GM18517 (cell line): ENCODE data around the gene KDM4B.
A peak's percentile ranks its signal among the peaks of the same experiment; 100 is the strongest.

Experiments used
- ATAC-seq: cut with Tn5 transposase; IDR thresholded peaks from one replicate; pipeline ENCODE4 v1.9.1; 2021; ENCODE audit warnings: mild to moderate bottlenecking, moderate library complexity; ENCODE audit not compliant: unreplicated experiment

Gene KDM4B

DNA sequence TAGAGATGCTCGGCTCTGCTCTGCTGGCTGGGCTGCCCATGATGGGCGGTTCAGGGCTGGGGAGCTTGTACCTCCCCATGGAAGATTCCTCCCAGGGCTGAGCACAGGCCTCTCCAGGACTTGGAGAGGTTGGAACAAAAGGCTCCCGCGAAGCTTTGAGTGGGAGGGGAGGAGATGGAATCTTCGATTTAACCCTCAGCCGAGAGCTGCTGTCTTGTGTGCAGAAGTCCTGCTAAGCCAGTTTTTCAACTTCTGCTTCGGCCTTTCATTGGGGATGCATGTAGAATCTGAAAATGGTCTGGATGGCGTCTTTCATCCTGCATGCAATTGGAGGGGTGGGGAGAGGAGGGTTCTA lies 163.3 kb downstream of the KDM4B start:
- ATAC-seq = no peak

DNA sequence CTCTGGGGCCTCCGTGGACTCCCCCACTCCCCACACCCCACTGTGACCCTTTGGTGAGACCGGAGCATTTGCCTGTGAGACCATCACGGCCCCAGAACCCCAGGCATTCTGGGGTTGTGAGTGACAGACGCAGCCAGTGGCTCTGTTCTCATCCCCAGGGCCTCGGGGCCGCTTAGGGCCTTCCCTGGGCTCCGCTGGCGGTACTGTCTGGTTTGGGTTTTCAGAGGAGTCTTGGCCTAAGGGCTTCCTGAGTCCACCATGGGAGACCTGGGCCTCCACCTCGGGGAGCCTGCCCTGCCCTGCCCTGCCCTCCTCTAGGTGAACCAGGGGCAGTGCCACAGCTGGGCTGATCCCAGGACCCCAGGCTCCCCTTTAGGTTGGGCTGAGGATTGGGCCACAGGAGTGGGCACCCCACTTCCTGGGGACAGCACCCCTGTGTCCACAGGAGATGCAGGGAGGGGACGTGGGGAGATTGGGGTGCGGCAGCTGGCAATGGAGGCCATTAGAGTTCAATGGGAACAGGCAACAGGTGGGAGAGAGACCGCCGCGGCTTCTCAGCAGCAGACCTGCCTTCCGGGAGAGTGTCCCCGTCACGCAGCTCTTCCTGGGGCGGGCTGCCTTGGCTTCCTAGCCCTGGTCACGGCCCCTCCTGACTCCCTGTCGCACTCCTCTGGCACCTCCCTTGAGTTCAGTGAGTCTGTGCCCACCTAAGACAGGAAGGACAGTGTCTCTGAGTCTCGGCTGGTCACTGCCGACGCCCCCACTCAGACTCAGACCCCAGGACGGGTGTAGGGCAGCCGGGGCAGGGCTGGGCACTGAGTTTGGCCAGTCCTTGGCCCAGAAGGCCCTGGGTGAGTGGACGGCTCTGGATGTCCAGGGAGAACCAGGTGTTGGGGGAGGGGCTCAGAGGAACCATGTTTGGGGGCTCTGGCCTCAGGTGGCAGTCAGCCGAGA lies 164.1 kb downstream of the KDM4B start:
- ATAC-seq = no peak

DNA sequence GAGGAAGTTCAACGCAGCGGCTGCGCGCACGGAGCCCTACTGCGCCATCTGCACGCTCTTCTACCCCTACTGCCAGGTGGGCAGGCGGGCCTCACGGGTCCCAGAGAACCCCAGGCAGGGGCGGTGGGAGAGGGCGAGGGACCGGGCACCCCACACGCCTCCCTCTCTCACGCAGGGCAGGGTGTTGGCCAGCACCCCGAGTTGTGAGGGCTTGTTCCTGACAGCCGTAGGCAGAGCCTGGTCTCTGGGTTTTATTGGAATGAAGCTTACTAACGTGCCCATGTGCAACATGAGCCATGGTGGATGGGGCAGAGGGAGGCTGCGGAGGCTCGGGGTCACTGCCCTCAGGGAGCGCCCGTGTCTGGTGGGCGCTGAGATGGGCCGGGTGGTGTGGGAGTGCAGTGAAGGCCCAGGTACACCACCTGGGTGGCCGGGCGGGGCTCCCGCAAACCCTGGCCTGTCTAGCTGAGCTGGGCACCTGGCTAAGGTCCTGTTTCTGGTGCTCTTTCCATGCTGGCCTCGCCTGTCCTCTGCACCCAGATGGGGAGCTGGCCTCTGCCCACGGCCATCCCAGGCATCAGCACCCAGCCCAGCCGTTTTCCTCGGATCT lies 165.2 kb downstream of the KDM4B start:
- ATAC-seq = no peak

DNA sequence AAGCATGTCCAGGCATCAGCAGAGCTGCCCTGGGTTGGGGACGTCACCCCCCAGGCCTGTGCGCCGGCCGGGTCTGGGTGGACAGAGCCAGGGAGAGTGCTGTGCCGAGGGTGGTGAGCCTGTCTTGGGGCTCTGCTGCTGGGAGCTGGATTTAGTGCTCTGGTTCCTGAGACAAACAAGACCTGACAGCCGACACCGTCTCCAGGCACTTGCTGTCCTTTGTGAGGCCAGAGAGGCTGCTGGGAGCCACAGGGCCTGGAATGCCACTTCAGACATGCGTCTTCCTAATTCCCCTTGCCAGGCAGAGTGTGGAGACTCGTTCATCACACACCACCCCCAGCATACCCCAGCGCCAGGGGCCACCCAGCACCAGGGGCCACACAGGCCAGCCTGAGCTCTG lies 165.8 kb downstream of the KDM4B start:
- ATAC-seq = no peak

DNA sequence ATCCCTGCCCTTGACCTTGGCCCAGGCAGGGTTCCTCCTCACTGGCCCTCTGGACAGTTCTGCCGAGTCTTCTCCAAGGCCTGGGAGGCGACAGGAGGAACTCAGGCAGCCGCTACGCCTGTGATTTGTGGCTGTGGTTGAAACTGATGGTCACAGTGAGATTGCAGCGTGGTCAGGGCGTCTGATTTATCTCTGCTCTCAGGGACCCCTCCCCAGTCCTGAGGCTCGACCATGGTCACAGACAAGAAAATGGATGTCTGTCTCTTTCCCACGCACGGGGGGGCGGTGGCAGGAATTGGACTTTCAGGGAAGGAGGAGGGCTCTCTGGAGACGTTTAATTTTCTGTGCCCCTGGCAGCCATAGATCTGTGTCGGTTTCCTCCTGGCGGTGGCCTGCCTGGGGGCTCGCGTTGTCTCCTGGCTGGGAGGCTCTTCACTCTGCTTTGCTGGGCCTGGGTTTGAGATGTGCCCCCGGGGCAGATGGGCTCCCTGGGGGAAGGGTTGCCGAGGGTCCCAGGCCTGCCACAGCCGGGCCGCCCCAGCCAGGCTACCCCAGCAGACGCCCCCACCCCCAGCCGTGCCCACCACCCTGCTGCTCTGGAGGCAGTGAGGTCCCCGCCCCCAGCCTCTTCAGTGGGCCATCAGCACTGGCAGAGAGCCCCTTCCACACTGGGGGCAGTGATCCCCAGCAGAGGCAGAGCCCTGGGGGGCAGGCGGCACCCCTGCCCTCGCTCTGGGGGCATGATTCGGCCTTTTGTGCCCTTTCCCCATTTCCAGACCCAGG lies 167.4 kb downstream of the KDM4B start:
- no peak for ATAC-seq

DNA sequence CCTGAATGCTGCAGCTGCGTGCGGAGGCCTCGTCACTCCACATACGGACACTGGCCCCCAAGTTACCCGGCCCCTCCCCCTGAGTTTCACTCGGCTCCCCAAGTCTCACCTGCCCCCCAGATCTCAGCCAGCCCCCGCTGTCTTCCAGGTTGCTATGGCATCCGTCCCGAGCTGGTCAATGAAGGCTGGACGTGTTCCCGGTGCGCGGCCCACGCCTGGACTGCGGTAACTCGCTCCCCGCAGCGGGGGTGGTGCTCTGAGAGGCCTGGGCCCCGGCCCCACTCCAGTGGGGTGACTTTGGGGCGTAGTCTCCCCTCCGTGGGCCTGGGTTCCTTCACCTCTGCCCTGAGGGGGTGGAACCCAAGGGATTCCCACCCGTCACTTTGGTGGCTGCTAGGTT lies 168.2 kb downstream of the KDM4B start:
- no peak for ATAC-seq

DNA sequence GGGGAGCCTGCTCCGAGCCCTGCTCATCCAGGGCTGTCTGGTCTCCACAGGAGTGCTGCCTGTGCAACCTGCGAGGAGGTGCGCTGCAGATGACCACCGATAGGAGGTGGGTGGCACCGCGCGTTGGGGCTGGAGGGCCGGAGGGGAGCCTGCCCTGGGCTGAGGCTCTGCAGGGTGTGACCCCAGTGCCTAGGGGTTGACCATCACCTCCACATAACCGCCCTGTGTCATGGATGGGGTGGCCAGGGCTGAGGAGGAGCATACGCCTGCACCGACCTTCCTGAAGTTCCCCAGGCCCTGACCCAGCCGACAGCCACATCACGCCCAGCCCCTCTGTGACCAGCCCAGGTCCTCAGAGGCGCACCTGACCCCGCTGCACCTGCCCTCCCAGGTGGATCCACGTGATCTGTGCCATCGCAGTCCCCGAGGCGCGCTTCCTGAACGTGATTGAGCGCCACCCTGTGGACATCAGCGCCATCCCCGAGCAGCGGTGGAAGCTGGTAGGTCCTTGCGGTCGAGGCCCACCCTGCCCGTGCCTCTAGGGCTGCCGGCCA lies 168.7 kb downstream of the KDM4B start:
- no peak for ATAC-seq

DNA sequence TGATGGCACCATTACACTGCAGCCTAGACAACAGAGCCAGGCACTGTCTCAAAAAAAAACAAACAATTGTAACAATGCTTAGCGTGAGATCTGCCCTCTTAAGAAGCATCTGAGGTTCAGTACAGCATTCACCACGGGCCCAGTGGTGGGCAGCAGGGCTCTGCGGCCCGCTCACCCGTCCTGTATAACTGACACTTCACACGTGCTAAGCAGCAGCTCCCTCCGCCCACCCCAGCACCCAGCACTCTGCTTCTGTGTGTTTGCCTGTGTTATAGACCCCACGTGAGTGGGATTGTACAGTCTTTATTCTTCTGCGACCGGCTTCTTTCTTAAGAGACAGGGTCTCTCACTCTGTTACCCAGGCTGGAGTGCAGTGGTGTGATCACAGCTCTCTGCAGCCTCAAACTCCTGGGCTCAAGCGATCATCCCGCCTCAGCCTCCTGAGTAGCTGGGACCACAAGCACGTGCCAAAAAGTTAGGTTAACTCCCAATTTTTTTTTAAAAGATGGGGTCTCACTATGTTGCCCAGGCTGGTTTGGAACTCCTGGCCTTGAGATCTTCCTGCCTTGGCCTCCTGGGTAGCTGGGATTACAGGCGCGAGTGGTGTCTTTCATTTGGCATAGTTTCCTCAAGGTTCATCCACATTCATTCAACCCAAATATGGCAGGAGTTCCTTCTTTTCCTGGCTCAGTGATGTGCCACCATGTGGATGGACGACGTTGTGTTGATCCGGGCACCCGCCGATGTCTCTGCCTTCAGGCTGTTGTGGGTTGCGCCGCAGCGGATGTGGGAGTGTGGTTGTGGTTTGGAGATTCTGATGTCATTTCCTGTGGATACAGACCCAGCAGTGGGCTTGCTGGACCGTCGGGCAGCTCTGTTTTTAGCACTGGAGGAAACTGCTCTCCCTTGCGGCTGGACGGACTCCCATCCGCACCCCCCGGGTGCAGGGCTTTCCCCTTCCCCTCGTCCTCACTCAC lies 170.0 kb downstream of the KDM4B start:
- peak; percentile 88 for ATAC-seq

DNA sequence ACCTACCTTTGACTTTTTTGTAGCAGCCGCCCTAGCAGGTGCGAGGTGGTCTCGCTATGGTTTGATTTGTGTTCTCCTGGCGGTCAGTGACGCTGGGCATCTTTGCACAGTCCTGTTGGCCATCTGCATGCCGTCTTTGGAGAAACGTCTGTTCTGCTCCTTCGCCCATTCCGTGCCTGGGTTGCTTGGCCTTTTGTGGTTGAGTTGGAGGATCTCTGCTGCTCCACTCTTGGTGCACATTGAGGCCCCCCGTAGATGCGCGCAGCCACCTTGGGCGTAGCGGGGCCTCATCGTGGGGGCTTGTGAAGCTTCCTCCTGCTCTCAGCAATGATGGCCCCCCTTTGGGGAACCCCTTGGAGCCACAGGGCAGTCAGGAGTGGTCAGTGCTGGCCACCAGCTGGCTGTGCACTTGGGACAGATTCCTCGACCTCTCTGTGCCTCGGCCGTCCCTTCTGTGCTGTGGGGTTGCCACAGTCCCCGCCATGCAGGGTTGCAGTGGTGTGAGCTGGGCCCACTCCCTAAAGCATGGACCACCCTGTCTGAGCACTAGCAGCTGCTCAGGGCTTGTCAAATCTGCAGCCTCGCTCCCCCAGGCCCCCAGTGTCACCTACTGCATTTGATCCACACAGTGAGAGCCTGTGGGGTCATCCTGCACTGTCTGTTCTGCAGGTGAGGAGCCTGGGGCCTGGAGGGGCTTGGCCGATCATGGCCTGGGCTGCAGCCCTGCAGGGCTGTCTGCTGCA lies 170.8 kb downstream of the KDM4B start:
- no peak for ATAC-seq

DNA sequence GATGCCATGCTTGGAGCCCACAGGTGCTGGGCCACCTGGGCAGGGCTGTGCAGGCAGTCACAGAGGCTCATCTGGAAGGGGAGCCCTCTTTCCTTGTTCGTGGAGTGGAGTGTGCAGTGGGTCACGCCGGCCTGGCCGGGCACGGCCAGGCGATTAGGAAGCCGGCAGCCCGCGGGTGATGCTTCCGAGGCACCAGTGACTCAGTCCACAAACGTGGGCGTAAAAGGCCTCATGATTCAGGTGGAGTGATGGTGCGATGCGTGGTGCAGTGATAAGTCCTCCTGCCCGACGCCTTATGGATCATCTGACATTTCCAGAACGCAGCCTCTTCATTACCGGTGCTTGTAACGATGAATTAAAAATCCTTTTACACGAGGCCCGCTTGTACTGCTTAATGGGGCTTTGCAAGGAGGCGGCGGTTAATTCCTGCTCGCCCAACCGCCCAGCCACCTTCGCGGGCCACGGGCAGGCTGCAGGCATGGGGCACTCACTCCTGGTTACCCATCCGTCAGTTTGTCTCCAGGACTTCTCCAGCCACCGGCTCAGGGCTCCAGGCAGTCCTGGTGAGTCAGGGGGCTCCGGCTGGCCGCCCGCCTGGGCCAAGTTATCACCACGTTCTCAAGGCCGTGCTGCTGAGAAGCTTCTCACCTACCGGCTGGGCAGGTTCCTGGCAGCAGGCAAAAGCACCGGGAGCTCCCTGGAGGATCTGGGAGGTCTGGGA lies 172.4 kb downstream of the KDM4B start:
- ATAC-seq = no peak

DNA sequence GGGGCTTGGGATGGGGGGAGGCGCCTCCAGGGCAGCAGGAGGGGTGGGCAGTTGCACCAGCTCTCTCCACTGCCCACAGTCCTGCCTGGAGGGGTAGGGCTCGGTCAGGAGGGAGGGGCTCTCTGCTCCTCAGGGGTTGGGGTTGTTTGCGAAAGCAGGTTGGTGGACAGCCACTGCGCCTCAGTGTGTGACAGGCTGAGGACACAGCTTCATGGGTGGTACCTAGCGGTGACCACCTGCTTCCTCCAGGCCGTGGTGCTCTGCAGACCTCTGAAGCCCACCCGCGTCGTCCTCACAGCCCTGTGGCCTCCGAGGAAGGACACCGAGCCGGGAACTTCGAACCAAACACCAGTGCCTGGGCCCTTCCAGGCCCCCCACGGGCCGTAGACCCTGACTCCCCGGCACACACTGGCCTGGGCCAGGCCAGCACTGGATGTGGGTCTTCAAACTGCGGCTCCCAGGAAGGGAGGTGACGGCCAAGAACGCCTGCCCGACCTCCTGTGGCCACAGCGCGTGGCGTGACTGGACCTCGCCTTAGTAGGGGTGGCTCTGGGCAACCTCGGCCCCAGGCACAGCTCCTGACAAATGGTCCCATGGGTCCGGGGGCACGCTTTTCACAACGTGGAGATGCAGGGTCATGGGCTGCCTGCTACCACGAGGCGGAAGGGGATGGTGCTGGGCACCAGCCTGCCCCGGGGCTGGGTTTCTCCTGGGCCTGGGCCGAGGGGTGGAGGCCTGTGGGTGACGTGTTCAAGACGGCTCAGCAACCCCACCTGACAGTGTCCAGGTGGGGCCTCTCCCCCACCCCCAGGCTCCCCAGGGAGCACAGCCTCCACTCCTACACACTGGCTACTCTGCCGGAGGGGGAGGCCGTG lies 173.2 kb downstream of the KDM4B start:
- no peak for ATAC-seq

DNA sequence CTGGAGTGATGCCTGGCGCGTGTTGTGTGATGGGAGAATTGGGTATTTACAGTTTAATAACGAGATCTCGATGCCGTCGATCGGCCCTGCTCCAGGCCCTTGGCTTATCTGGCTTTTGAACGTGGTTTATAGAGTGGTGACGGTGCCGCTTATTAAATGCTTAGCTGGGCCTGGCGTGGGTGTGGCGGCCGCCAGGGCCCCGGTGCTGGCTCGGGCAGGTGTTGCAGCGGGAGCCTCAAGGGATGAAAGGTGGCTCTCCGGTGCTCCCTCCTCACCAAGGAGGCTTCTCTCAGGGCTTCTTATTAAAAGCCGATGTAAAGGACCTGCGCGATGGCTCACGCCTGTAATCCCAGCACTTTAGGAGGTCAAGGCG lies 173.8 kb downstream of the KDM4B start:
- no peak for ATAC-seq

DNA sequence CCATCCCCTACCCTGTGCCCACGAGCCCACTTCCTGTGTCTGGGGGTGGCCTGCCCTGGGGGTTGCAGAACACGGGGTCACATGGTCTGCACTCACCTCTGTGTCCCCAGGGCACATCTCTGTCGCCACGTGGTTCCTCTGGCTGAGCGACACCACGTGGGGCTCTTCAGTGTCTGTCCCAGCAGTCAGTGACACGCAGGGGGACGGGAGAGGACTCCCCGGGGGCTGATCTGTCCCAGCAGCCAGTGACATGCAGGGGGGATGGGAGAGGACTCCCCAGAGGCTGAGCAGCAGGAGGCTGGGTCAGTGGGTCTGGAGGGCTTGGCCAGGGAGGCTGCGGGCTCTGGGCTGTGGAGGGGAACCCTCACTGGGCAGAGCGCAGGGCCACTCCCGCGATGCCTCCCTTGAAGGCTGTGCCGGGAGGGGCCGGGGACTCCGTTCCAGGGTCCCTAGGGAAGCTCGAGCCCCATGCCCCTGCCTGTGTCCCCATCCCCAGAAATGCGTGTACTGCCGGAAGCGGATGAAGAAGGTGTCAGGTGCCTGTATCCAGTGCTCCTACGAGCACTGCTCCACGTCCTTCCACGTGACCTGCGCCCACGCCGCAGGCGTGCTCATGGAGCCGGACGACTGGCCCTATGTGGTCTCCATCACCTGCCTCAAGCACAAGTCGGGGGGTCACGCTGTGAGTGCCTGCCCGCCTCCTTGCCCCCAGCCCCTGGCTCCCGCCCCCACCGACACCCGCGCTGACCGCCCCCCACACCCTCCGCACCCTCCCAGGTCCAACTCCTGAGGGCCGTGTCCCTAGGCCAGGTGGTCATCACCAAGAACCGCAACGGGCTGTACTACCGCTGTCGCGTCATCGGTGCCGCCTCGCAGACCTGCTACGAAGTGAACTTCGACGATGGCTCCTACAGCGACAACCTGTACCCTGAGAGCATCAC lies 174.8 kb downstream of the KDM4B start:
- ATAC-seq = no peak

DNA sequence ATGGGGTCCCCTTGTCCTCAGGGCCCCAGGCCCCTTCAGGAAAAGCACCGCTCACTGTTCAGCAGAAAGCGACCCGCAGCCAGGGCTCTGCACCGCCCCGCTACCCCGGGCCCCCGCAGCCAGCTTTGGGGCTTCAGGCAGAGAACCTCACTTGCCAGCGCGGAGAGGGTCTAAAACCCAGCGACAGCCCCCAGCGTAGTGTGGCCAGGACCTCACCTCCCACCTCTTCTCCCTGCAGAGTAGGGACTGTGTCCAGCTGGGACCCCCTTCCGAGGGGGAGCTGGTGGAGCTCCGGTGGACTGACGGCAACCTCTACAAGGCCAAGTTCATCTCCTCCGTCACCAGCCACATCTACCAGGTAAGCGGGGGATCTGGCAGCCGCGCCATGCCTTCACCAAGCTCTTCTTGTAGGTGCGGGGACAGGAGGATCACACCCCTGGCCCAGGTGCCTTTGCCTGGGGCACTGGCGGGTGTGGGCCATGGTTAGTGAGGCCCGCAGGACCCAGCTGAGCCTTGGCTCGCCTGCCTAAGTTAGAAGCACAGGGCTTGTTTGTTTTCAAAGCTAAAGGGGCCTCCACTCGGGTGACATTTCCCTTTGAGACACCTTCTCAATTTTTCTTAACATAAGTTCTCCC lies 175.7 kb downstream of the KDM4B start:
- no peak for ATAC-seq

DNA sequence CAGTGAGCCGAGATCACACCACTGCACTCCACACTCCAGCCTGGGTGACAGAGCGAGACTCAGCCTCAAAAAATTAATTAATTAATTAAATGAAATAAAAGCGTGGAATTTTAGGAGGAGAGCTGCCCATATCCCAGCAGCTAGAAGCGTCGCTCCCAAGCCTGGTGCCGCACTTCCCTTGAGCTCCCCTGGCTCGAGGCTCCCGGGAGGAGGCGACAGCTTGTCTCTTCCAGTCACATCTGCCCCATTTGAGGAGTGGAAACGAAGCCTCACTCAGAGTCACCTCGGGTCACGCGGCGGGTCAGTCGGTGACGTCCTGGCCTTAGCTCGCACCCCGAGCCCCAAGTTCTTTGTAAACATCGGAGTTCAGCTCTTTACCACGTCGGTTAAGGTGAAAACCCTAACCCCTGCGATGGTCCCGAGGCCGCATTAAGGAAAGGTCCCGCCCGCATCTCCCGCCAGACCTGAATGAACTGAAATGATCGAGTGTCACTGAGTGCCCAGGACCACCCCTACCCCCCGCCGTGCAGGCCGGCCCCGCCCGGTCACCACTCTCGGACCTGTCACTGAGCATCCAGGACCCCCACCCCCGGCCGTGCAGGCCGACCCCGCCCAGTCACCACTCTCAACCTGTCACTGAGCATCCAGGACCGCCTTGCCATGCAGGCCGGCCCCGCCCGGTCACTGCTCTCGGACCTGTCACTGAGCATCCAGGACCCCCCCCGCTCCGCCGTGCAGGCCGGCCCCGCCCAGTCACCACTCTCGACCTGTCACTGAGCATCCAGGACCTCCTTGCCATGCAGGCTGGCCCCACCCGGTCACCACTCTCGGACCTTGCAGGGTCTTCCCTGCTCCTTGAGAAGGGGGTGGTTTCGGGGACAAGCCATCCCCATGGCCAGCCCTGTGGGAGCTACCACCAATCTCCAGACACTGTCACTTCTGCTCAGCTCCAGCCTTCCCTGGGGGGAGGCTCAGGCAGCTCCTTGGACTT lies 176.9 kb downstream of the KDM4B start:
- ATAC-seq = no peak
